Stimulated activated CD8-positive, alpha-beta memory T cell treated with anti-CD3 and anti-CD28 coated beads, Interleukin-7, amount 100 ng/mL, for 1 hour (primary cell): ENCODE results near the gene ZNF512B.
"Not testable (repeated sequence)": the region's sequence is repeated elsewhere in the genome, so short reads cannot be mapped to it uniquely, and the experiment has no call there.

Source experiments
- DNase-seq, 2 donors: peaks; one replicate each; pipeline ENCODE4 v3.0.0-alpha.2; 2020; ENCODE audit warnings: low read depth in 2 of 2

ZNF512B gene

DNA sequence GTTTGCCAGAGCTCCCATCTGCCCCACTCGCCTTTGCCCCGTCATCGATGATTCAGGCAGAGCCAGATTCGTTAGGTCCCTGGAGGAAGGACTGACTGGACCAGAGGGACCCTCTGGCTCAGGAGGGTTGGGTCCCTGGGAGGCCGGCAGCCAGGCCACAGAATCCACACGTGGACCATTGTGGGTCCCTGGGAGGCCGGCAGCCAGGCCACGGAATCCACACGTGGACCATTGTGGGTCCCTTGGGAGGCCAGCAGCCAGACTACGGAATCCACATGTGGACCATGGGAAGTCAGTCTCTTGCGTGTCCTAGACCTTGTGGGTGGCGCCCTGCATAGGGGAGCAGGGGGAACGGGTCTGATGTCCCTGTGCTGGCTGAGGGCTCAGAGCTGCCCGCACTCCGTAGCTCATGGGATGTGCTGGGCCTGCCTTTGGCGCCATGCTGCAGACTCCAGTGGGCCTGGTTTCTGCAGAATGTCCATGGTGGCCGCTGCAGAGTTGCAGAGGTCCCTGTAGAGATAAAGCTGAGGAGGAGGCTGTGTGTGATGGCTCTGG is 37.0 kb downstream of the ZNF512B start:
- no peak for DNase-seq

DNA sequence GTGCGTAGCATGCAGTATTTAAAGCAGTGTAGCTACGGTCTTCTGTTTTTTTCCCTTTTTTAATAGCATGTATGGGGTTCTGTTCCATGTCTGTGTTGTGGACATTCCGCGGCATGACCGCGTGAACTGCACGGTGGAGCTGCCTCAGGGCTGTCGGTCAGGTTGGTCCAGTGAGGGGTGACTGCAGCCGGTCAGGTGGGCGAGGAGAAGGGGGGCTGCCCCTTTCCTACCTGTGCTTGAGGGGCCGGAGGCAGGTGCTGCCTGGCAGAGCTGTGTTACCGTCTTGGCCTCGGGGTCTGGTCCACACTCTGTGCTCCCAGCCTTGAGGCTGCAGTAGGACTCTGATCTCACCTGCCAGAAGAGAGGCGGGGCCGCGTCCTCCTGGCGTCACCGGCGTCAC is 38.0 kb downstream of the ZNF512B start:
- no peak for DNase-seq

DNA sequence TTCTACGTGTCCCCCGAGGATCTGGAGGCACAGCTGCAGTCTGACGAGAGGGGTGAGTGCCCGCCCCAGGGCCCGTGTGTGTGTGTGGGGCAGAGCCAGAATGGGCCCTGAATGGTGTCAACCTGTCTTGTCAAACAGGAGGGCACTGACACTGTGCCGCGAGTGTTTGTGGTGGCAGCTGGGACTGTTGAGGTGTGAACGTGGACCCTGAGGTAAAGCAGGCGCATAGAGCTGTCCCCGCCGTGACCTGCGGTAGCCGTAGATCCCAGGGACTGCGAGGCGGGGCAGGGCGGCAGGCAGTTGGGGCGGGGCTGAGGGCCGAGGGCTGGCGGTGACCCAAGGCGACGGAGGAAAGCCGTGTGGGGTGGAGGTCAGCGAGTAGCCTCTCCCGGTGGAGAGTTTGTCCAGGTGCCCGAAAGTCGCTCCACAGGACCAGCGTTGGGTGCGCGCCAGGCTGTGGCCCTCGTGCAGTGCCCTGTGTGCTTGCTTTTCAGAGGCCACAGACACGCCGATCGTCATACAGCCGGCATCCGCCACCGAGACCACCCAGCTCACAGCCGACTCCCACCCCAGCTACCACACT is 38.7 kb downstream of the ZNF512B start:
- DNase-seq = no peak

DNA sequence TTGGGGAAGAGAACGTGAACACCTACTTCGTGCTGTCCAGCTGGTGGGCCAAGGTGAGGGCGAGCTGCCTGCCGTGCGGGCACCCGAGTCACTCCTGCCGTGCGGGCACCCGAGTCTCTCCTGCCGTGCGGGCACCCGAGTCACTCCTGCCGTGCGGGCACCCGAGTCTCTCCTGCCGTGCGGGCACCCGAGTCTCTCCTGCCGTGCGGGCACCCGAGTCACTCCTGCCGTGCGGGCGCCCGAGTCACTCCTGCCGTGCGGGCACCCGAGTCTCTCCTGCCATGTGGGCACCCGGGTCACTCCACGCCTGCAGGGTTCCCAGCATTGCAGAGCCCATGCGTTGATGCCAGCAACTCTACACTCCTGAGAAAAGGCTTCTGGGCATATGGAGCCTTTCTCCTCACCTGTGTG is 40.3 kb downstream of the ZNF512B start:
- DNase-seq = not testable (repeated sequence)

DNA sequence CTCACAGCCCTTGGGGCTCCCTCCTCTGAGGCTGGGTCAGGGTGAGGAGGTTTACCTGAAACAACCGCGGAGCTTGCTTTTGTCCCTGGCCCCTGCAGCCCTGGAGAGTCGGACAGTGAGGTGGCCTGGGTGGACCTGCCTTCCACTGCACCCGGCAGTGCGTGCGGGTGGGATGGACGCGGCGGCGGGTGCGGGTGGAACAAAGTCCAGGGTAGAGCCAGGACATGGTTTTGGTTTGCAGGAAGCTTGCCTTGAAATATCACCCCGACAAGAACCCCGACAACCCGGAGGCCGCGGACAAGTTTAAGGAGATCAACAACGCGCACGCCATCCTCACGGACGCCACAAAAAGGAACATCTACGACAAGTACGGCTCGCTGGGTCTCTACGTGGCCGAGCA is 40.7 kb downstream of the ZNF512B start:
- DNase-seq = no peak

DNA sequence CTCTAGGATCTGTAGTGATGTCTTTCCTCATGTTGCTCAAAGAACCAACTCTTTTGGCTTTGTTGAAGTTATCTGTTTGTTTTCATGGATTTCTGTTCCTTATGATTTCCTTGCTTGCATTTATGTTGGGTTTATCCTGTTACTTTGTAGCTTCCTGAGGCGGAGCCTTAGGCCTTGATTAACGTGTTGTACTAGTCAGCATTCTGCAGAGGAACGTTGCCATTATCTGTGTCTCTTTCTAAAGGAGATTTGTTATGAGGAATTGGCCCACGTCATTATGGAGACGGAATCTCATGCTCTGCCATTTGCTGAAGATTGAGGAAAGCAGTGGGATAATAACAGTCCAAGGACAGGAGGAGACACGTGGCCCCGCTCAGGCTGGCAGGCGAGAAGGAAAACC is 43.4 kb downstream of the ZNF512B start:
- no peak for DNase-seq

DNA sequence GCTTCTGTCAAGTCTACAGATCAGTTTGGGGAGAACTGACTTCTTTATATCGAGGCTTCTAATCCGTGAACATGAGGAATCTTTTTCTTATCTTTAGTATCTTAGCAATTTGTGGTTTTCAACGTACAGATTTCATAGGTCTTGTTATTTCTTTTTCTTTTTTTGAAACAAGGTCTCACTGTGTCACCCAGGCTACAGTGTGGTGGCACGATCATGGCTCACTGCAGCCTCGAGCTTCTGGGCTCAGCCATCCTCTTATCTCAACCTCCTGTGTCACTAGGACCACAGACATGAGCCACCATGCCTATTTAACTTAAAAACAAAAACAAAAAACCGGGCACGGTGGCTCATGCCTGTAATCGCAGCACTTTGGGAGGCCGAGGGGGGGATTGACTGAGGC is 45.5 kb downstream of the ZNF512B start:
- no peak for DNase-seq

DNA sequence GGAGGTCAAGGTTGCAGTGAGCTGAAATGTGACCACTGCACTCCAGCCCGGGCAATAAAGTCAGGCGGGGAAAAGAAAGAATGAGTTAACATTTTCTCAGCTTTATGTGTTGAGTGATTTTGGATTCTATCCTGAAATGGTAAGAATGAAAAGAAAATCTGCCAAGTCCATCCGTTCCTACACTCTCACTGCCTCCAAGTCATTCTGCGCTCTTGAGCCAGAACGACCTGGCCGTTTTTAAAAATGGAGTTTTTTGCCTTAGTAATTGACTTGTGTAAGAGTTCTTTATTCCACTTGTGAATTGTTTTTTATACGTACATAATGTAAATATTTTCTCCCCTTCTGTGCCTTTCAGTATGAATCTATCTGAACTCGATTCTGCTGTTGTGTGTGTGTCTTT is 46.1 kb downstream of the ZNF512B start:
- DNase-seq = no peak

DNA sequence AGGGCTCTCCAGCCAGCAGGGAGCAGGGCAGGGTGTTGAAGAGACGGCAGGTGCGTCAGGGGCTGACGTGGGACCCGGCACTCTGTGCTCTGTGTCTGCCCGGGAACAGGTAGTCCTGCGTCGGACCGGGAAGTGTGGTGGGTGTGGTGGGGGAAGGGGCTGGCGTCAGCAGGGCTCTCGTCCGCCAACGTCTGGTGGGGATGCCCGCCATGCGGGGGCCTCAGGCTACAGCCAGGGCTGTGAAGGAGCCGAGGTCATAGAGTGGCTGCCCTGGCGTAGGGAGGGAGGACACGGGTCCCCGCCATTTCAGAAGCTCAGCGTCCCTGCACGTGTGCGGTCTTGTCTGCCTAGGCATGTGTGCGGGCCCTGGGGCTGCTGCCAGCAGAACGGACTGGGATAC is 49.5 kb downstream of the ZNF512B start:
- DNase-seq = no peak

DNA sequence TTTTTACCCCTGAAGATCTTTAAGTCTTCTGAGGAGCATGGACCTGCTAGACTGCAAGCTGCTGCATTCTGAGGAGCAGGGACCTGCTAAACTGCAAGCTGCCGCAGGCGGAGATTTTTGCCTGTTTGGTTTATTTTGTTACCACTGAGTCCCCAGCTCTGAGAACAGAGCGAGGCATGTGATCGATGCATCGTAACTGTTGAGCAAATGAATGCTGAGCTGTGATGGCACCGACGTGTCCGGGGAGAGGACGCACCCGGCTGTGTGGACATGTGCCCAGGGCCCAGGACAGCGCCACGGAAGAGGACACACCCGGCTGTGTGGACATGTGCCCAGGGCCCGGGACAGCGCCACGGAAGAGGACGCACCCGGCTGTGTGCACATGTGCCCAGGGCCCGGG is 50.6 kb downstream of the ZNF512B start:
- DNase-seq = no peak

DNA sequence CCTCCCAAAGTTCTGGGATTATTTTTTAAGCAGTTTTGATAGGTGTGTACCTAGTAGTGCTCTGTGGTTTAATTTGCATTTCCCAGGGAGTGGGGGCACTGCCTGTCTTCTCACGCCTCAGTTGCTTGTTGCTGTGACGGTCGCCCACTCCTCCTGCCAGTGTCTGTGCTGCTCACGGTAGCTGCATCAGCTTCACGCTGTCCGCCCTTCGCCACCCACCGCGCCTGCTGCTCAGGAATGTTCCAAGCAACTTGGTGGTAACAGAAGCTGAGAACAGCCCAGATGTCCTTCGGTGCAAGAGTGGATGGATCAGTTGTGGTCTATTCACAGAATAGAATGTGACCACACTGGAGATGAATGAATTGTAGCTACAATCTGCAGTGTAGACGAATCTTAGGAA is 51.9 kb downstream of the ZNF512B start:
- no peak for DNase-seq

DNA sequence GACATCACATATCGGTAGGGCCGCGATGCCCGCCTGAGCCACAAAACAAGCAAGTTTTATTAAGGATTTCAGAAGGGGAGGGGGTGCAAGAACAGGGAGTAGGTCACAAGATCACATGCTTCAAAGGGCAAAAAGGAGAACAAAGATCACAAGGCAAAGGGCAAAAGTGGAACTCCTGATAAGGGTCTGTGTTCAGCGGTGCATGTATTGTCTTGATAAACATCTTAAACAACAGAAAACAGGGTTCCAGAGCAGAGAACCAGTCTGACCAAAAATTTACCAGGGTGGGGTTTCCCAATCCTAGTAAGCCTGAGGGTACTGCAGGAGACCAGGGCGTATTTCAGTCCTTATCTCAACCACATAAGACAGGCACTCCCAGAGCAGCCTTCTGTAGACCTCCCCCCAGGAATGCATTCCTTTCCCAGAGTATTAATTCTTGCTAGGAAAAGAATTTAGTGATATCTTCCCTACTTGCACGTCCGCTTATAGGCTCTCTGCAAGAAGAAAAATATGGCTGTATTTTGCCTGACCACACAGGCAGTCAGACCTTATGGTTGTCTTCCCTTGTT is 53.3 kb downstream of the ZNF512B start:
- not testable (repeated sequence) for DNase-seq

DNA sequence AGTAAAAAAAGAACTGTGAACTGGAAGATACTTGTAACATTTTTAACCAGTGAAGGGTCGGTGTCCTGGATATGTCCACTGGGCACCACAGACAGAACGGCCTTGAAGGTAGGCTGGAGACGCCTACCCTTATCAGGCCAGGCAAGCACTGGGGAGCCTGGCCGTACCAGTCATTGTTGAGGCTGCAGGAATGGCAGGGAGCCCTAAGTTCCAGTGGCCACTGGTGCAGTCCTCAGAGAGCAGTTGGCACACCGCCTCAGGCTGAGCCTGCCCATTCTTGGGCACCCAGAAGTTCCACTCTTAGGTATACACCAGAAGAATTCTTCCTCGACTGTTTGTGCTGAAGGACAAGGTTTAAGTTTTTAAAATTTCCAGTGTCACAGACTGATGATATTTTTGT is 54.3 kb downstream of the ZNF512B start:
- no peak for DNase-seq

DNA sequence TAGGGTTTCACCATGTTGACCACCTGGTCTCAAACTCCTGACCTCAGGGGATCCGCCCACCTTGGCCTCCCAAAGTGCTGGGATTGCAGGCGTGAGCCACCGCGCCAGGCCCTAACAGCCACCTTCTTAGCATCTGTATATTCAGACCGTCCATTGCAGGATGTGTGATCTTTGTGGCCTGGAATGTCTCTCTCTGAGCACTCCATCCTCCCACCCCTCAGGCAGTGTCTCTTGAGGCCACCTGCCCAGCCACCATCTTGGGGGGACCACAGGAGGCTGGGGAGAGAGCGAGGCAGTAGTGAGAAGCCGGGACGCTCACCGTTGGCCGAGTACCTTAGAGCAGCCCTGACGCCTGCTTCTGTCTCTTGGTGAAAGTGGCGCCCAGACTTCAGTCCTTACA is 56.0 kb downstream of the ZNF512B start:
- no peak for DNase-seq

DNA sequence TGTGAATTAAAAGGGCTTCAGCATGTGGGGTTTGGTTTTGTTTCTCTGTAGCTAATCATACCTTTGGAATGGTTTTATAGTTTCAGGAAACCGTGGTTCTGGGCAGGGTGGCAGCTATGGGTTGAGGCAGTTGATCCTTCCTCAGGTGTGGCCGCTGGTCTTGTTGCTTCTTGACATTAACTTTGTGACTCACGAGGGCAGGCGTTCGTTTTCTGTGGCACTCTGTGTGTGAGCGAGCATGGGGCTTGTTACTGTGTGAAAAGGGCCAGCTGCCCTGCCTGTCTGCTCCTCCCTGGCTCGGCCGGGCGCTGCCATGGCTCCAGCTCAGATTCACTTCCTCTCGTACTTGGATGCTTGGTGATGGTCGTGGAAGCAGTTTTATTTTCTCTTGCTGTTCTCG is 58.6 kb downstream of the ZNF512B start:
- no peak for DNase-seq

DNA sequence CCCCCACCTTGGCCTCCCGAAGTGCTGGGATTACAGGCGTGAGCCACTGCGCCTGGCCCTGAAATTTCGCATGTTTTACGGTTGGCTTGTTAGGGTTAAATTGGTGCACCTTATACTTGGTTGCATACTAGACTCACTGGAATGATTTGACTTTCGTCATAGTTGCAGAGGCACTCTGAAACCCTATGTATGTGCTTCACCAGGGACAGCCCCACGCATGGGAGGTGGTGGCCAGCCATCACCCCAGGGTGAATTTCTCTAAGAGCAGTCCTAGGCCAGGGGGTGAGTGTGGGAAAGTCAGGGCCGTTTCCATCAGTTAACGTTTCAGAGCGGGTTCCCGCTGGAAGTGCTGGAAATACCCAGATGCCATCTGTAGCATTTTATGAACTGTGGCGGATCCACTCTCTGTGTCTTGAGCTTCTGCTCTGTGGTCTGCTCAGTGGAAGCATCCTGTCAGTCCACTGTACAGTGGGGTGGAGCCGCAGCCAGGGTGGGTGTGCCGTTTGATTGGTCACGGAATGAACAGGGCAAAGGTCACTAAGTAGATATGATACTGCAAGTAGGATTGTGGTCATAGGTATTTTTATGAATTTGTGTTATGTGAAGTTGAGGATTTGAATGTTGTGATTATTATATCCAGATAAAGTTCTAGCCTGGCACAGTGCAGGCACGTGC is 61.6 kb downstream of the ZNF512B start:
- no peak for DNase-seq
